Nephron progenitor cell (in vitro differentiated cells): ENCODE data around the gene SLC38A10.

ENCODE experiments used
- DNase-seq: peaks from one replicate; pipeline ENCODE4 v3.0.0; 2021
- H3K27ac Mint-ChIP-seq: 2 replicates; pipeline ENCODE4 v1.8.0; 2021; ENCODE audit warnings: mild to moderate bottlenecking, moderate library complexity, mixed read lengths
- H3K27me3 Mint-ChIP-seq: 2 replicates; pipeline ENCODE4 v1.8.0; 2021; ENCODE audit warnings: mild to moderate bottlenecking, low read depth, mixed read lengths; ENCODE audit not compliant: poor library complexity
- H3K36me3 Mint-ChIP-seq: 2 replicates; pipeline ENCODE4 v1.8.0; 2021; ENCODE audit warnings: low read depth, mixed read lengths
- H3K4me1 Mint-ChIP-seq: 2 replicates; pipeline ENCODE4 v1.8.0; 2021; ENCODE audit warnings: mixed read lengths
- H3K4me3 Mint-ChIP-seq: 2 replicates; pipeline ENCODE4 v1.8.0; 2021; ENCODE audit warnings: mild to moderate bottlenecking, moderate library complexity, mixed read lengths
- H3K9me3 Mint-ChIP-seq: 2 replicates; pipeline ENCODE4 v1.8.0; 2021; ENCODE audit warnings: mild to moderate bottlenecking, moderate library complexity, mixed read lengths
- CTCF ChIP-seq: fragments of 200-600 bp; sonication (generic); IDR thresholded peaks from 2 replicates; pipeline ENCODE4 v1.5.0; 2021; ENCODE audit warnings: antibody characterized with exemption

The SLC38A10 gene

GRCh38 chr17:81218459-81218858 is 76.6 kb downstream of the SLC38A10 start:
- peaks cover 21% of the 10 kb centered on the region for H3K36me3 Mint-ChIP-seq
- no peak overlapping the region for H3K4me3 Mint-ChIP-seq
- H3K27me3 Mint-ChIP-seq, result no peaks in the 10 kb centered on the region
- H3K9me3 Mint-ChIP-seq, result no peaks in the 10 kb centered on the region
- no peak for TF ChIP-seq CTCF
- no peak for DNase-seq
- peaks cover 12% of the 10 kb centered on the region for H3K4me1 Mint-ChIP-seq
- no peak overlapping the region for H3K27ac Mint-ChIP-seq

- Mint-ChIP-seq H3K36me3 (peaks cover 25% of the 10 kb centered on the region), H3K9me3 (no peaks in the 10 kb centered on the region), H3K27me3 (no peaks in the 10 kb centered on the region), H3K4me1 (peaks cover 11% of the 10 kb centered on the region), H3K4me3 (no peak overlapping the region), H3K27ac (no peak overlapping the region)
- TF ChIP-seq CTCF, result no peak
- DNase-seq, result no peak
These were observed 77.6 kb downstream of the SLC38A10 start for GRCh38 chr17:81217491-81217890.

- Mint-ChIP-seq H3K27me3 (no peaks in the 10 kb centered on the region), H3K9me3 (no peaks in the 10 kb centered on the region), H3K4me1 (peaks cover 5% of the 10 kb centered on the region), H3K36me3 (peaks cover 21% of the 10 kb centered on the region), H3K4me3 (no peak overlapping the region), H3K27ac (peak overlapping the region; percentile 86)
- DNase-seq, result no peak
- no peak for TF ChIP-seq CTCF
These were observed 81.1 kb downstream of the SLC38A10 start for GRCh38 chr17:81213978-81214377.

- Mint-ChIP-seq H3K4me3 (no peak overlapping the region), H3K36me3 (peaks cover 17% of the 10 kb centered on the region)
- TF ChIP-seq CTCF, result no peak
These were observed 82.7 kb downstream of the SLC38A10 start for GRCh38 chr17:81212365-81212764.

GRCh38 chr17:81210868-81211267 is 84.2 kb downstream of the SLC38A10 start:
- DNase-seq, result no peak
- H3K36me3 Mint-ChIP-seq, result peaks cover 9% of the 10 kb centered on the region
- H3K4me3 Mint-ChIP-seq, result no peak overlapping the region
- H3K9me3 Mint-ChIP-seq, result no peaks in the 10 kb centered on the region
- no peak for TF ChIP-seq CTCF
- H3K27me3 Mint-ChIP-seq, result no peaks in the 10 kb centered on the region
- H3K27ac Mint-ChIP-seq, result peak overlapping the region; percentile 87
- peaks cover 5% of the 10 kb centered on the region for H3K4me1 Mint-ChIP-seq

More at GRCh38 chr17:81212365-81212764, 82.7 kb downstream of the SLC38A10 start:
- Mint-ChIP-seq H3K27me3 (no peaks in the 10 kb centered on the region), H3K9me3 (no peaks in the 10 kb centered on the region), H3K27ac (peak overlapping the region; percentile 33), H3K4me1 (peaks cover 5% of the 10 kb centered on the region)
- DNase-seq, result no peak

- H3K4me3 Mint-ChIP-seq, result no peak overlapping the region
- H3K9me3 Mint-ChIP-seq, result no peaks in the 10 kb centered on the region
- DNase-seq, result no peak
- H3K27me3 Mint-ChIP-seq, result no peaks in the 10 kb centered on the region
- no peak for TF ChIP-seq CTCF
- H3K27ac Mint-ChIP-seq, result no peak overlapping the region
- peaks cover 5% of the 10 kb centered on the region for H3K36me3 Mint-ChIP-seq
- H3K4me1 Mint-ChIP-seq, result peaks cover 5% of the 10 kb centered on the region
These were observed 84.6 kb downstream of the SLC38A10 start for GRCh38 chr17:81210466-81210865.
